Uterus (tissue), 2 donors: Measurements from ENCODE around the gene MIGA1.

Experiments
- POLR2A ChIP-seq, 2 donors: fragments of 450-650 bp; IDR thresholded peaks; one replicate each; pipeline ENCODE4 v1.6.1; 2016; ENCODE audit warnings: antibody characterized with exemption in 2 of 2, mild to moderate bottlenecking in 1 of 2, moderate library complexity in 1 of 2
- TF ChIP-seq, protein P1 (sequence below), 4 experiments: fragments of 200-600 bp in 2 of 4; fragments of 450-650 bp in 2 of 4; sonication (generic) in 2 of 4; IDR thresholded peaks; one replicate each; pipeline ENCODE4 v1.5.1; 2016 to 2019; ENCODE audit warnings: antibody characterized with exemption in 4 of 4, mild to moderate bottlenecking in 2 of 4, moderate library complexity in 1 of 4

GRCh38 chr1:77757066-77757584 lies 22.3 kb upstream of the MIGA1 start:
- TF ChIP-seq, protein P1, sequence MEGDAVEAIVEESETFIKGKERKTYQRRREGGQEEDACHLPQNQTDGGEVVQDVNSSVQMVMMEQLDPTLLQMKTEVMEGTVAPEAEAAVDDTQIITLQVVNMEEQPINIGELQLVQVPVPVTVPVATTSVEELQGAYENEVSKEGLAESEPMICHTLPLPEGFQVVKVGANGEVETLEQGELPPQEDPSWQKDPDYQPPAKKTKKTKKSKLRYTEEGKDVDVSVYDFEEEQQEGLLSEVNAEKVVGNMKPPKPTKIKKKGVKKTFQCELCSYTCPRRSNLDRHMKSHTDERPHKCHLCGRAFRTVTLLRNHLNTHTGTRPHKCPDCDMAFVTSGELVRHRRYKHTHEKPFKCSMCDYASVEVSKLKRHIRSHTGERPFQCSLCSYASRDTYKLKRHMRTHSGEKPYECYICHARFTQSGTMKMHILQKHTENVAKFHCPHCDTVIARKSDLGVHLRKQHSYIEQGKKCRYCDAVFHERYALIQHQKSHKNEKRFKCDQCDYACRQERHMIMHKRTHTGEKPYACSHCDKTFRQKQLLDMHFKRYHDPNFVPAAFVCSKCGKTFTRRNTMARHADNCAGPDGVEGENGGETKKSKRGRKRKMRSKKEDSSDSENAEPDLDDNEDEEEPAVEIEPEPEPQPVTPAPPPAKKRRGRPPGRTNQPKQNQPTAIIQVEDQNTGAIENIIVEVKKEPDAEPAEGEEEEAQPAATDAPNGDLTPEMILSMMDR (IDR thresholded peaks at IDR 0.05) = no peak
- TF ChIP-seq POLR2A (IDR thresholded peaks at IDR 0.05) = no peak
